Large intestine (tissue), 3 donors: Measurements from ENCODE around the gene CNTN4. TPM values are rescaled to one million over a fixed set of nuclear protein-coding genes. Genes with fewer than 3 reads are reported as not detected.
"Not testable (repeated sequence)": the region's sequence is repeated elsewhere in the genome, so short reads cannot be mapped to it uniquely, and the experiment has no call there.

Experiments used
- DNase-seq, 2 donors: peaks; one replicate each; pipeline versions ENCODE4 v3.0.0 to v3.0.0-alpha.2; 2013
- H3K27ac ChIP-seq: one replicate; pipeline ENCODE4 v1.5.1; 2013; ENCODE audit warnings: low read length
- H3K27me3 ChIP-seq: 2 replicates; pipeline ENCODE4 v1.6.1; 2013; ENCODE audit warnings: low read length; ENCODE audit not compliant: control insufficient read depth, insufficient read depth
- H3K36me3 ChIP-seq: 2 replicates; pipeline ENCODE4 v1.6.1; 2013; ENCODE audit warnings: low read length; ENCODE audit not compliant: control insufficient read depth, insufficient read depth
- H3K4me1 ChIP-seq: one replicate; pipeline ENCODE4 v1.6.1; 2013; ENCODE audit warnings: low read length; ENCODE audit not compliant: control insufficient read depth, insufficient read depth
- H3K4me3 ChIP-seq: one replicate; pipeline ENCODE4 v1.5.1; 2013; ENCODE audit warnings: low read length
- H3K9me3 ChIP-seq: one replicate; pipeline ENCODE4 v1.6.1; 2013; ENCODE audit warnings: mild to moderate bottlenecking, low read depth, low read length, moderate library complexity; ENCODE audit not compliant: control insufficient read depth
- WGBS: methylation state at CpG from one replicate; pipeline ENCODE4 v1.1.5; 2013; ENCODE audit warnings: low lambda C conversion rate; ENCODE audit not compliant: insufficient coverage; 5-methylcytosine and 5-hydroxymethylcytosine counted together
- polyA plus RNA-seq: library from polyadenylated mRNA; unstranded; fragments of 120-200 nt; gene quantifications from one replicate; pipeline ENCODE4 v1.2.1, GENCODE V29; 2013

Gene CNTN4
- polyA plus RNA-seq, 1 donor: 9.3 TPM

DNA sequence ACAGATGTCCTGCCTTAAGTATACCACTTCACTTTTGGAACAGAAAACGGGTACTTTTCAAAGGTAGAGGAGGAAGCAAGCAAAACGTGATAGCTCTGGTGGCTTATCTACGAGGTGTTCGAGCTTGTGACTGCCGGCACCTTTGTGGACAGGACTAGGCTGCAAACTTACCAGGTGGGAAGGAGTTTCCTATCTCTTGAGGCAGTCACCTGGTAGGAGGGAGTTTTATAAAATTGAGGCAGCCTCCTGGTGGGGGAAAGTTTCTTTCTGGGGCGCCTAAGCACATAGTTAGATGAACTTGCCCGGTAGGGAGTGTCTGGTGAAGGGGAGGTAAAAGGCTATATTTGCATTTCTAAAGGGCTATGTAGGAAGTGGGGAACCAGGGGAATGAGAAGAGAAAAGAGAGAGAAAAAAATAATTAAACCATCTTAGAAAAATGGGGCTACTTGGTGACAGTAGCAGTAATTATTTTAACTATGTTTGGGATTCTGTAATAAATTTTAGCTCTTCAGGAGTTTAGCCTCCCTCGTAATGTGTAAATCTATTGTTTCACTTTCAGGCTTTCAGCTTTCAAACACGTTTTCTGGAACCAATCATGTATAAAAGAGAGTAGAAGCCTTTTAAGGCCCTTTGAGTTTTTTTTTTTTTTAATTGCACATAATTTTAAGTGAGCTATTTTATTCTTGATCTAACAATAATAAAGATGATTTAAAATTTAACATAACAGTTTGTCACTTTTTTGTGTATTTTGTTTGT lies 880.5 kb downstream of the CNTN4 start:
- H3K4me1 ChIP-seq: no peaks in the 10 kb centered on the region
- no peak for DNase-seq
- no peak overlapping the region for H3K4me3 ChIP-seq
- 69% methylated on average over 3 of the region's 9 CpGs for WGBS
- H3K36me3 ChIP-seq: no peaks in the 10 kb centered on the region
- no peaks in the 10 kb centered on the region for H3K9me3 ChIP-seq
- no peaks in the 10 kb centered on the region for H3K27me3 ChIP-seq
- H3K27ac ChIP-seq: no peak overlapping the region

DNA sequence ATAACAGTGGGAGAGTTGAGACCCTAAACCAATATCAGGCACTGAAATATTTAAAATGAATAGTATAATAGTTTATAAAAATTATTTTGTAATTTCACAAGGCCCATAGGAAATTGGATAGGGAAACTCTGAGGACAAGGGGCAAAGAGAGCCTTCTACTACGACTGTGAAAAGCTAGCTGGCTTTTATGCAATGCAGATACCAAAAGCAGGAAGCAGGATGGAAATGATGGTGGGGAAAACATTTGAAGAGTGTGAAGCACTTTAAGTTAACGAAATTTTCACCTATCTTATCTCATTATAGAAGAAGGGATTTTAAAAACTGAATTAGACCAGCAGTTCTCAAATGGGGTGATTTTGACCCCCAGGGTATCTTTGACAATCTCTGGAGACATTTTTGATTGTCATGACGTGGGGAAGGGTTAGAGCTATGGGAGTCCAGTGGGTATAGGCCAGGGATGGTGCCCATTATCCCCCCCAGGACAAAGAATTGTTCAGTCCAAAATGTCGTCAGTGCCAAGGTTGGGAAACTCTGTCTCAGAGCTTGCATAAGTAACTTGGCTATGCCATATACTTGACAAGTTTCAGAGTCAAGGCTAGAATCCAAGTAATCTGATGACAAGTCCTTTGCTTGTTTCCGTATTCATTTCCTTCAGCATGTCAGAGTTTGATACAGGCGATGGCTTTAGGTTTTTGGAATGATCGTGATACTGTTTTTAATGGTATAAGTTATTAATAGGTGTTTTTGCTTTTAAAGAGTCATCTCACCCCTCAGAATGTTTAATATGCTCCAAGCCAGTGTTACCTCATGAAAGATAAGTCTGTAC lies 885.6 kb downstream of the CNTN4 start:
- no peaks in the 10 kb centered on the region for H3K36me3 ChIP-seq
- no peak for DNase-seq
- H3K27ac ChIP-seq: no peak overlapping the region
- H3K4me3 ChIP-seq: no peak overlapping the region
- no peaks in the 10 kb centered on the region for H3K4me1 ChIP-seq
- H3K9me3 ChIP-seq: no peaks in the 10 kb centered on the region
- 83% methylated on average over 1 of the region's 7 CpGs for WGBS
- no peaks in the 10 kb centered on the region for H3K27me3 ChIP-seq

DNA sequence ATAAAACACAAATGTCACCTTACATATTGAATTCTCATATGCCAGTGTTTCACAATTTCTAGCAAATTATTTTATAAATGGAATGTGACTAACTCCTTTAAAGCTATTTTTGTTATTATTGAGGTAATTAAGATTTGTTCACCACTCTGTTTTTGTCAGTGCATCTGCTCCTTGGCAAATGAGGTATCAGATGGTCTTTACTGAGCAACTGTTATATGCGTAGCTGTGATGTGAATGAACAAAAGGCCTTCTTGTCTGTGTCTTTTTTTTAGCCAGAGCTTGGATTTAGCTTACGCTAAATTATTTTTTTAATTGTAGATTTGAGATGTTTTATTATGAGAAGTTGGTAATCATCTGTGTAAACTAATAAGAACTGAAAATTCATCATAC lies 886.2 kb downstream of the CNTN4 start:
- H3K27ac ChIP-seq: no peak overlapping the region
- no peaks in the 10 kb centered on the region for H3K36me3 ChIP-seq
- WGBS: 100% methylated on average over 2 of the region's 2 CpGs
- no peak overlapping the region for H3K4me3 ChIP-seq
- no peaks in the 10 kb centered on the region for H3K9me3 ChIP-seq
- H3K27me3 ChIP-seq: no peaks in the 10 kb centered on the region
- H3K4me1 ChIP-seq: no peaks in the 10 kb centered on the region
- DNase-seq: no peak

DNA sequence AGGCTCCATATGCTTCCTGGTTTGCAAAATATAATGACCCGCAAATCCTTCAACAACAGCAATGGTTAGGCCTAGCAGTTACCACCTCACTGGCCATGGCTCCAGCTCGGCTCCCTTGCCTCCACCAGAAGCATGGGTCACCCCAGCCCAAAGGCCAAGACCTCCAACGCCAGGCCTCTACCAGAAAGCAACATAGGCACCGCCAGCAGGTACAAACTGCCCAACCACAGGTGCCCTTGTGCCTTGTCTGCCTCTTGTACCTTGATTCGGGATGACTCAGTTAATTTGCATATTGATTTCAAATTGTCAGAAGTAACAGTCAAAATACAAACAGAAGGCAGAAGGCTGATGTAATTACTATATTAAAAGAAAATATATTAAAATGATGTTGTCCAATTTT lies 886.8 kb downstream of the CNTN4 start:
- H3K4me3 ChIP-seq: no peak overlapping the region
- no CpG with 5 or more reads among the region's 5 CpGs for WGBS
- H3K9me3 ChIP-seq: no peaks in the 10 kb centered on the region
- H3K4me1 ChIP-seq: no peaks in the 10 kb centered on the region
- no peak overlapping the region for H3K27ac ChIP-seq
- H3K27me3 ChIP-seq: no peaks in the 10 kb centered on the region
- DNase-seq: no peak
- no peaks in the 10 kb centered on the region for H3K36me3 ChIP-seq

DNA sequence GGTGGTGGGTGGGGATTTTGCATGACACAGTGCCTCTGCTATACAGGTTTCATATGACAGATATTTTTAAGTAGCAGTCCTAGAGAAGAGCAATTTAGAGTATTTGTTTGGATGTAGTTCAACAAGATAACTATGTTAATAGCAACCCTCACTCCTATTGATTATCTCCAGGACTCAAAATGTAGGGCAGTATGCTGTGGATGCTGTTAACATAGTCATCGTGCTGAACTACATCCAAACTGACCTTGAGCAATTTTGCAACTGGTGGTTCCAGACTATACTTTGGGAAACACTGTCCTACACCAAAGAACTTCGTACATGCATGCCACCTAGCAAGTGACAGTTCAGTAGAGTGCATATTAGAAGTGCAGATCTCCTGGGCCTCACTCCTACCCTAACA lies 893.9 kb downstream of the CNTN4 start:
- WGBS: no CpG with 5 or more reads among the region's 2 CpGs
- Histone ChIP-seq H3K36me3 (no peaks in the 10 kb centered on the region), H3K9me3 (no peaks in the 10 kb centered on the region), H3K4me3 (no peak overlapping the region), H3K27ac (no peak overlapping the region), H3K4me1 (no peaks in the 10 kb centered on the region), H3K27me3 (no peaks in the 10 kb centered on the region)
- no peak for DNase-seq

DNA sequence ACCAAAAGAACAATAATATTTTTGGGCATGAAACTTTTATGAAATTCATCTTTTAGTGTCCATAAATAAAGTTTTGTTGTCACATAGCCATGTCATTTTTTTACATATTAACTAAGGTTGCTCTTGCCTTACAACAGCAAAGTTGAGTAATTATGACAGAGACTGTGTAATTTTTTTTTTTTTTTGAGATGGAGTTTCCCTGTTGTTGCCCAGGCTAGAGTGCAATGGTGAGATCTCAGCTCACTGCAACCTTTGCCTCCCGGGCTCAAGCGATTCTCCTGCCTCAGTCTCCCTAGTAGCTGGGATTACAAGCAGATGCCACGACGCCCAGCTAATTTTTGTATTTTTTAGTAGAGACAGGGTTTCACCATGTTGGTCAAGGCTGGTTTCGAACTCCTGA lies 894.5 kb downstream of the CNTN4 start:
- H3K9me3 ChIP-seq, H3K4me1 ChIP-seq, H3K27ac ChIP-seq, H3K36me3 ChIP-seq, H3K27me3 ChIP-seq, DNase-seq, H3K4me3 ChIP-seq: not testable (repeated sequence)
- no CpG with 5 or more reads among the region's 5 CpGs for WGBS

DNA sequence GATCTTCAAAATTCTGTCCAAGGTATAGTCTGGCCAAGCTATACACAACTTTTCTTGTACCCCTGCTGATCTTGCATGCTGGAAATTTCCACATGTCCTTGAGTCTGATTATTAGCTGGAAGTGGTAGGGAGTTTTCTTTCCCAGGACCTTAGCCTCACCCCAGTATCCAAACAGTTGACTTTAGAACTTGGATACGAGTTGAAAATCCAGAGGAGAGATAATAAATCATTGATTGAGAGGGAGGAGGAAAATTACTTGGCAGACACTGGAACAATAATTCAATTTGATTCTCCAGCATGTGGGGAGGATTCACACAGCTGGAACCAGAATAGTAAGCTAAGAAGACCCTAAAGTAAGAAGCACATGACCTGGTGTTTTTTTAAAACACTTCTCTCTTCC lies 895.1 kb downstream of the CNTN4 start:
- Histone ChIP-seq H3K4me3 (no peak overlapping the region), H3K4me1 (no peaks in the 10 kb centered on the region), H3K9me3 (no peaks in the 10 kb centered on the region), H3K36me3 (no peaks in the 10 kb centered on the region), H3K27me3 (no peaks in the 10 kb centered on the region), H3K27ac (no peak overlapping the region)
- 0% methylated on average over 1 of the region's 1 CpG for whole genome bisulfite sequencing
- peak; percentile 4 to 17 for DNase-seq

DNA sequence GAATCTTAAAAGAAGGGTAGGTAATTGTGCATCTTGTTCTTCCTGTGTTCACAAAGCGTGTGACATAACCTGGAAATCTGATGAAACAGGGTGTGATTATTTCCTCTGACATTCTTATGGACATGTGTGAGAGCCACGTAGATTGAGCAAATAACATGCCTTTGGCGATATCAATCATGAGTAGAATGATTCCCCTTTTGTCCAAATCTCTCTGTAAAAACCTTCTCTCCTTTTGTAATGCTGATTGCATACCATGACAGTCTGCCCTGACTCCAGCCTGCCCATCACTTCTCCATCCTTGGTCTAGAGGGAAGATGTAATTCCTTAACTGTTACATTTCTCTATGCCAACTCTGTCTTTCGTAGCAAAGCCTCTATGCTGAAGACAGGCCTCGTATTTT lies 896.5 kb downstream of the CNTN4 start:
- no peak overlapping the region for H3K27ac ChIP-seq
- H3K4me1 ChIP-seq: no peaks in the 10 kb centered on the region
- no peak for DNase-seq
- H3K27me3 ChIP-seq: no peaks in the 10 kb centered on the region
- WGBS: 100% methylated on average over 2 of the region's 5 CpGs
- H3K4me3 ChIP-seq: no peak overlapping the region
- no peaks in the 10 kb centered on the region for H3K9me3 ChIP-seq
- no peaks in the 10 kb centered on the region for H3K36me3 ChIP-seq

DNA sequence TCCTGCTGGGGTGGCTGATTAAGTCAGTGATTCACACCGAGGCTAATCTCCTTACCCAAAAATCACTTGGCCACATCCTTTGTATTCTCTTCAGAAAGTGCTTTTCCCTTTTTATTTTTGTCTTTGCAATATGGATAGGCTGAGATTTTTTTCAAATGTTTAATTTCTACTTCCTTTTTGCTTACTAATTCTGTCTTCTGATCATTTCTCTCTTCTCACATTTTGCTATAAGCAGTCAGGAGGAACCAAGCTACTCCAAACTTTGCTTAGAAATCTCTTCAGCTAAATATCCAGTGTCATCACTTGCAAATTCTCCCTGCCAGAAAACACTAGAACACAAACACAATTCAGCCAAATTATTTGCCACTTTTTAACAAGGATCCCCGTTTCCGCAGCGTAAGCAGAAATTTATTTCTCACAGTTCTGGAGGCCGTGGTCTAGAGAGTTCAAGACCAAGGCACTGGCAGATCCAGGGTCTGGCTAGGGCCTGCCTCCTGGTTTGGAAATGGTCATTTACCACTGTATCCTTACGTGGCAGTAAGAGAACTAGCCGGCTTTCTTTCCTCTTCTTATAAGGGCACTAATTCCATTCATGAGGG lies 906.6 kb downstream of the CNTN4 start:
- Histone ChIP-seq H3K27me3 (no peaks in the 10 kb centered on the region), H3K4me1 (no peaks in the 10 kb centered on the region), H3K36me3 (no peaks in the 10 kb centered on the region), H3K27ac (no peak overlapping the region), H3K4me3 (no peak overlapping the region), H3K9me3 (no peaks in the 10 kb centered on the region)
- no peak for DNase-seq
- WGBS: 59% methylated on average over 2 of the region's 7 CpGs

DNA sequence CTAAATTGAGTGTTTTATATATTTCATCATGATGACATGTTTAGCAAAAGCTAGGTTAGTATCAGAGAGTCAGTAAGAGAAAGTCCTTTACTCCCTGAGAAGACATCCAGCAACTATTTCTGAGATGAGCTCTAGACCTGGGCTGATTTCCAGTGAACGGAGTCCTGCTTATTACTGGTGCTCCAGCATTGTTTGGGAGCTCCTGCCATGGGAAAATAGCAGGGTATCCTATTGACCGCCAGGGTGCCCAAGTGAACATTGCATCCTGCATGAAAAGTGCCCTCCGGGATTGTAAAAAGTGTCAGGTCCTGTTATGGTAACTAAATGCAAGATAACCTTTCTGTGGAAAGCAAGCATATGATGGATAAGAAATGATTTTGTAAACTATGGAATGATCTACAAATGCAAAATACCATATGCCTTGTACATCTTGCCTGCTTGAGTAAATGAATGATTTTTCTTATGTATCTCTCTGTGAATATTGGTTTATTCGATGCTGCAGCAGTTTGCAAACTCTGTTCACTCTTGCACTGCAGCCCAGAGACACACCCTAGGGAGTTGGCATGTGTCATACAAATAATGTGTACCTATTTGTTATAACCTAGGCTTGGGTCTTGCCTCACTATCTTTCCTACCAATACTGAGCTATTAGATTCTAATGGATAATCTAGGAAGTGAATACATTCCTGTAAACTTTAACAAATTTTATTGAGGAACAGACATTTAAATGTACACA lies 914.8 kb downstream of the CNTN4 start:
- Histone ChIP-seq H3K4me3 (no peak overlapping the region), H3K27ac (no peak overlapping the region), H3K4me1 (no peaks in the 10 kb centered on the region), H3K27me3 (no peaks in the 10 kb centered on the region), H3K9me3 (no peaks in the 10 kb centered on the region), H3K36me3 (no peaks in the 10 kb centered on the region)
- WGBS: no CpG with 5 or more reads among the region's 4 CpGs
- DNase-seq: no peak
